ENCODE data around the gene DNAH2.

- TF ChIP-seq REST (IDR thresholded peaks at IDR 0.05) (no peak), RFX5 (IDR thresholded peaks at IDR 0.05) (no peak)
- TF ChIP-seq, protein P1, sequence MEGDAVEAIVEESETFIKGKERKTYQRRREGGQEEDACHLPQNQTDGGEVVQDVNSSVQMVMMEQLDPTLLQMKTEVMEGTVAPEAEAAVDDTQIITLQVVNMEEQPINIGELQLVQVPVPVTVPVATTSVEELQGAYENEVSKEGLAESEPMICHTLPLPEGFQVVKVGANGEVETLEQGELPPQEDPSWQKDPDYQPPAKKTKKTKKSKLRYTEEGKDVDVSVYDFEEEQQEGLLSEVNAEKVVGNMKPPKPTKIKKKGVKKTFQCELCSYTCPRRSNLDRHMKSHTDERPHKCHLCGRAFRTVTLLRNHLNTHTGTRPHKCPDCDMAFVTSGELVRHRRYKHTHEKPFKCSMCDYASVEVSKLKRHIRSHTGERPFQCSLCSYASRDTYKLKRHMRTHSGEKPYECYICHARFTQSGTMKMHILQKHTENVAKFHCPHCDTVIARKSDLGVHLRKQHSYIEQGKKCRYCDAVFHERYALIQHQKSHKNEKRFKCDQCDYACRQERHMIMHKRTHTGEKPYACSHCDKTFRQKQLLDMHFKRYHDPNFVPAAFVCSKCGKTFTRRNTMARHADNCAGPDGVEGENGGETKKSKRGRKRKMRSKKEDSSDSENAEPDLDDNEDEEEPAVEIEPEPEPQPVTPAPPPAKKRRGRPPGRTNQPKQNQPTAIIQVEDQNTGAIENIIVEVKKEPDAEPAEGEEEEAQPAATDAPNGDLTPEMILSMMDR (IDR thresholded peaks at IDR 0.05) = no peak
Measured at GRCh38 chr17:7668482-7668881, 49.1 kb upstream of the DNAH2 start.

Measured in A549 (cell line).